Right cardiac atrium (tissue), 5 donors: Measurements from ENCODE around the gene BPIFB2. TPM values are rescaled to one million over a fixed set of nuclear protein-coding genes. Genes with fewer than 3 reads are reported as not detected.
A peak's percentile ranks its signal among the peaks of the same experiment; 100 is the strongest.

Experiments used
- ATAC-seq, 2 donors: fragments of 200-7000 bp; cut with Tn5 transposase; one replicate each; pipeline versions ENCODE4 v1.8.0 to v1.9.1; 2020; ENCODE audit warnings: moderate library complexity in 2 of 2, mild to moderate bottlenecking in 1 of 2
- DNase-seq, 3 donors: peaks; one replicate each; pipeline ENCODE4 v3.0.0-alpha.2; 2020
- H3K27ac ChIP-seq: one replicate; pipeline ENCODE4 v1.5.1; 2013; ENCODE audit warnings: mild to moderate bottlenecking, low read length, control low read depth, moderate library complexity
- H3K27me3 ChIP-seq: one replicate; pipeline ENCODE4 v1.6.1; 2013; ENCODE audit not compliant: control insufficient read depth, insufficient read depth
- H3K4me1 ChIP-seq: one replicate; pipeline ENCODE4 v1.6.1; 2013; ENCODE audit warnings: low read length; ENCODE audit not compliant: control insufficient read depth, insufficient read depth
- H3K4me3 ChIP-seq: one replicate; pipeline ENCODE4 v1.5.1; 2013; ENCODE audit warnings: low read length, control low read depth
- H3K9me3 ChIP-seq: one replicate; pipeline ENCODE4 v1.6.1; 2013; ENCODE audit warnings: low read length; ENCODE audit not compliant: control insufficient read depth
- WGBS: extraction: QIAGEN DNeasy Blood & Tissue Kit; methylation state at CpG from one replicate; pipeline ENCODE4 v1.1.7; 2013; 5-methylcytosine and 5-hydroxymethylcytosine counted together
- intact Hi-C, 4 donors: fragments of 100-400 bp; cut with DNase I; formaldehyde crosslinking; loops; one replicate each; pipeline versions ENCODE4 v1.11.0 to v1.14.0; 2022 to 2023
- polyA plus RNA-seq: library from polyadenylated mRNA; stranded (reverse); fragments of 200-250 nt; gene quantifications from one replicate; pipeline ENCODE4 v1.2.3, GENCODE V29; 2013
- total RNA-seq, 4 donors: library from RNA; stranded (reverse); fragmentation: NEBNext Ultra II Directional; extraction: Animal tissue kit (Norgen Biotek cat#: 25700); gene quantifications; one replicate each; pipeline ENCODE4 v1.2.1, GENCODE V29; 2021
- donor health status: healthy with polysubstance abuse.
- donor health status: DM: no; HTN: yes; CAD: no.
- donor health status: DM: no; HTN: no; CAD: no.
- donor health status: DM: no; HTN: yes; CAD: no; lungs with severe emphysema.
- donor health status: DM: yes; HTN: yes; CAD: no.

Gene BPIFB2
- total and polyA plus RNA-seq, 5 donors, result not detected

GRCh38 chr20:32965581-32966373 lies 41.7 kb upstream of the BPIFB2 start:
- Histone ChIP-seq H3K27ac (no peak overlapping the region), H3K4me1 (peaks cover 2% of the 10 kb centered on the region), H3K27me3 (no peaks in the 10 kb centered on the region), H3K9me3 (no peaks in the 10 kb centered on the region), H3K4me3 (no peak overlapping the region)
- 67% methylated on average over 12 of the region's 12 CpGs for WGBS
- ATAC-seq (no peak), DNase-seq (no peak)
- intact Hi-C loops, result no loop called here

- Histone ChIP-seq H3K4me1 (peaks cover 3% of the 10 kb centered on the region), H3K9me3 (no peaks in the 10 kb centered on the region), H3K27ac (no peak overlapping the region), H3K4me3 (no peak overlapping the region), H3K27me3 (no peaks in the 10 kb centered on the region)
- DNase-seq (no peak), ATAC-seq (no peak)
- intact Hi-C loops, result no loop called here
- 85% methylated on average over 4 of the region's 4 CpGs for WGBS
Observed at GRCh38 chr20:32966382-32966781, 41.1 kb upstream of the BPIFB2 start.

GRCh38 chr20:32966881-32967781 lies 40.4 kb upstream of the BPIFB2 start:
- no peaks in the 10 kb centered on the region for H3K9me3 ChIP-seq
- no peak overlapping the region for H3K27ac ChIP-seq
- DNase-seq (no peak), ATAC-seq (no peak)
- no peaks in the 10 kb centered on the region for H3K27me3 ChIP-seq
- WGBS, result 75% methylated on average over 16 of the region's 16 CpGs
- H3K4me1 ChIP-seq, result peaks cover 5% of the 10 kb centered on the region
- intact Hi-C loops, result no loop called here
- no peak overlapping the region for H3K4me3 ChIP-seq

GRCh38 chr20:32967961-32968457 lies 39.5 kb upstream of the BPIFB2 start:
- WGBS, result 87% methylated on average over 16 of the region's 16 CpGs
- intact Hi-C loops, result no loop called here

GRCh38 chr20:32968478-32969241 lies 38.8 kb upstream of the BPIFB2 start:
- H3K4me1 ChIP-seq, result peaks cover 5% of the 10 kb centered on the region
- H3K4me3 ChIP-seq, result no peak overlapping the region
- H3K27ac ChIP-seq, result no peak overlapping the region
- intact Hi-C loops, result no loop called here
- no peak for ATAC-seq
- no peak for DNase-seq
- 54% methylated on average over 19 of the region's 19 CpGs for WGBS
- H3K27me3 ChIP-seq, result no peaks in the 10 kb centered on the region
- H3K9me3 ChIP-seq, result no peaks in the 10 kb centered on the region

More at GRCh38 chr20:32967961-32968457, 39.5 kb upstream of the BPIFB2 start:
- Histone ChIP-seq H3K4me3 (no peak overlapping the region), H3K27ac (no peak overlapping the region), H3K4me1 (peaks cover 5% of the 10 kb centered on the region), H3K9me3 (no peaks in the 10 kb centered on the region), H3K27me3 (no peaks in the 10 kb centered on the region)
- no peak for ATAC-seq
- DNase-seq, result no peak

GRCh38 chr20:32969356-32970114 lies 38.0 kb upstream of the BPIFB2 start:
- Histone ChIP-seq H3K4me1 (peaks cover 5% of the 10 kb centered on the region), H3K9me3 (no peaks in the 10 kb centered on the region), H3K27ac (no peak overlapping the region), H3K4me3 (no peak overlapping the region), H3K27me3 (no peaks in the 10 kb centered on the region)
- intact Hi-C loops, result no loop called here
- 72% methylated on average over 13 of the region's 13 CpGs for WGBS
- ATAC-seq, result no peak
- no peak for DNase-seq

- Histone ChIP-seq H3K27me3 (no peaks in the 10 kb centered on the region), H3K9me3 (no peaks in the 10 kb centered on the region), H3K27ac (no peak overlapping the region), H3K4me1 (peaks cover 5% of the 10 kb centered on the region), H3K4me3 (no peak overlapping the region)
- 94% methylated on average over 15 of the region's 15 CpGs for WGBS
- DNase-seq, result no peak
- intact Hi-C loops, result no loop called here
- ATAC-seq, result no peak
Observed at GRCh38 chr20:32970115-32970972, 37.2 kb upstream of the BPIFB2 start.

GRCh38 chr20:32970973-32971300 lies 36.6 kb upstream of the BPIFB2 start:
- 92% methylated on average over 2 of the region's 2 CpGs for WGBS
- intact Hi-C loops, result no loop called here
- no peaks in the 10 kb centered on the region for H3K27me3 ChIP-seq
- H3K4me3 ChIP-seq, result no peak overlapping the region
- ATAC-seq, result no peak
- H3K27ac ChIP-seq, result peak overlapping the region; percentile 37
- no peaks in the 10 kb centered on the region for H3K9me3 ChIP-seq
- peaks cover 5% of the 10 kb centered on the region for H3K4me1 ChIP-seq
- DNase-seq, result no peak

GRCh38 chr20:32971703-32972161 lies 35.8 kb upstream of the BPIFB2 start:
- Histone ChIP-seq H3K9me3 (no peaks in the 10 kb centered on the region), H3K4me1 (peaks cover 5% of the 10 kb centered on the region), H3K27ac (peak overlapping the region; percentile 62), H3K27me3 (no peaks in the 10 kb centered on the region), H3K4me3 (no peak overlapping the region)
- intact Hi-C loops, result no loop called here
- ATAC-seq, result peak in 1 of 2 donors; percentile 10
- DNase-seq, result no peak
- 35% methylated on average over 6 of the region's 6 CpGs for WGBS
